ENCODE results near the gene CENPS.

- TF ChIP-seq POLR2A (IDR thresholded peaks at IDR 0.05): no peak
- TF ChIP-seq, protein P1, sequence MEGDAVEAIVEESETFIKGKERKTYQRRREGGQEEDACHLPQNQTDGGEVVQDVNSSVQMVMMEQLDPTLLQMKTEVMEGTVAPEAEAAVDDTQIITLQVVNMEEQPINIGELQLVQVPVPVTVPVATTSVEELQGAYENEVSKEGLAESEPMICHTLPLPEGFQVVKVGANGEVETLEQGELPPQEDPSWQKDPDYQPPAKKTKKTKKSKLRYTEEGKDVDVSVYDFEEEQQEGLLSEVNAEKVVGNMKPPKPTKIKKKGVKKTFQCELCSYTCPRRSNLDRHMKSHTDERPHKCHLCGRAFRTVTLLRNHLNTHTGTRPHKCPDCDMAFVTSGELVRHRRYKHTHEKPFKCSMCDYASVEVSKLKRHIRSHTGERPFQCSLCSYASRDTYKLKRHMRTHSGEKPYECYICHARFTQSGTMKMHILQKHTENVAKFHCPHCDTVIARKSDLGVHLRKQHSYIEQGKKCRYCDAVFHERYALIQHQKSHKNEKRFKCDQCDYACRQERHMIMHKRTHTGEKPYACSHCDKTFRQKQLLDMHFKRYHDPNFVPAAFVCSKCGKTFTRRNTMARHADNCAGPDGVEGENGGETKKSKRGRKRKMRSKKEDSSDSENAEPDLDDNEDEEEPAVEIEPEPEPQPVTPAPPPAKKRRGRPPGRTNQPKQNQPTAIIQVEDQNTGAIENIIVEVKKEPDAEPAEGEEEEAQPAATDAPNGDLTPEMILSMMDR (IDR thresholded peaks at IDR 0.05): no peak
Observed at GRCh38 chr1:10444795-10445397, 14.7 kb downstream of the CENPS start.
